GM18505 (cell line): ENCODE results near the gene MOB1B.
"Not testable (repeated sequence)": the region's sequence is repeated elsewhere in the genome, so short reads cannot be mapped to it uniquely, and the experiment has no call there.

ENCODE experiments used
- ATAC-seq: cut with Tn5 transposase; IDR thresholded peaks from one replicate; pipeline ENCODE4 v1.9.1; 2021; ENCODE audit not compliant: unreplicated experiment
- POLR2A ChIP-seq: IDR thresholded peaks from 4 replicates; pipeline ENCODE4 v1.6.1; 2011; ENCODE audit warnings: borderline replicate concordance; ENCODE audit not compliant: insufficient read depth, insufficient read length; ENCODE audit errors: extremely low read depth

The MOB1B gene

GRCh38 chr4:70994387-70995099 is 92.4 kb downstream of the MOB1B start:
- TF ChIP-seq POLR2A, result no peak
- ATAC-seq, result peak; percentile 31

GRCh38 chr4:70996018-70996360 is 93.8 kb downstream of the MOB1B start:
- no peak for ATAC-seq
- no peak for TF ChIP-seq POLR2A

GRCh38 chr4:70997036-70997435 is 94.9 kb downstream of the MOB1B start:
- ATAC-seq, result no peak
- no peak for TF ChIP-seq POLR2A

GRCh38 chr4:70997546-70997945 is 95.4 kb downstream of the MOB1B start:
- ATAC-seq, result no peak
- no peak for TF ChIP-seq POLR2A

GRCh38 chr4:70999639-71000038 is 97.5 kb downstream of the MOB1B start:
- ATAC-seq, result not testable (repeated sequence)

GRCh38 chr4:71001363-71001762 is 99.2 kb downstream of the MOB1B start:
- ATAC-seq, result not testable (repeated sequence)

GRCh38 chr4:71004281-71004851 is 102.2 kb downstream of the MOB1B start:
- peak; percentile 38 for ATAC-seq
- TF ChIP-seq POLR2A, result no peak

GRCh38 chr4:71005025-71005424 is 102.9 kb downstream of the MOB1B start:
- not testable (repeated sequence) for ATAC-seq

- ATAC-seq, result peak; percentile 82
- TF ChIP-seq POLR2A, result no peak
Measured at GRCh38 chr4:71006203-71006907, 104.2 kb downstream of the MOB1B start.

- TF ChIP-seq POLR2A, result no peak
- no peak for ATAC-seq
Measured at GRCh38 chr4:71008196-71008595, 106.0 kb downstream of the MOB1B start.

- no peak for TF ChIP-seq POLR2A
- no peak for ATAC-seq
Measured at GRCh38 chr4:71009086-71009485, 106.9 kb downstream of the MOB1B start.

GRCh38 chr4:71009890-71010588 is 107.9 kb downstream of the MOB1B start:
- peak; percentile 41 for ATAC-seq
- no peak for TF ChIP-seq POLR2A

- ATAC-seq, result no peak
Measured at GRCh38 chr4:71011451-71011850, 109.3 kb downstream of the MOB1B start.

GRCh38 chr4:71017391-71017790 is 115.2 kb downstream of the MOB1B start:
- not testable (repeated sequence) for ATAC-seq

More at GRCh38 chr4:71011451-71011850, 109.3 kb downstream of the MOB1B start:
- no peak for TF ChIP-seq POLR2A
